Stimulated activated naive CD8-positive, alpha-beta T cell treated with anti-CD3 and anti-CD28 coated beads, Interleukin-15, Interleukin-2, amounts not matched to agents 100 ng/mL and 50 ng/mL, for 24 hours (primary cell): ENCODE measurements around the gene DLGAP1.

Source experiments
- H3K27ac Mint-ChIP-seq: one replicate; pipeline ENCODE4 v1.8.0; 2021; ENCODE audit warnings: mild to moderate bottlenecking, mixed read lengths
- H3K27me3 Mint-ChIP-seq: one replicate; pipeline ENCODE4 v1.8.0; 2021; ENCODE audit warnings: mixed read lengths
- H3K36me3 Mint-ChIP-seq: one replicate; pipeline ENCODE4 v1.8.0; 2021; ENCODE audit warnings: low read depth, mixed read lengths
- H3K4me1 Mint-ChIP-seq: one replicate; pipeline ENCODE4 v1.8.0; 2021; ENCODE audit warnings: low read depth, mixed read lengths
- H3K4me3 Mint-ChIP-seq: one replicate; pipeline ENCODE4 v1.8.0; 2021; ENCODE audit warnings: mild to moderate bottlenecking, mixed read lengths
- H3K9me3 Mint-ChIP-seq: one replicate; pipeline ENCODE4 v1.8.0; 2021; ENCODE audit warnings: mixed read lengths

Gene DLGAP1

DNA sequence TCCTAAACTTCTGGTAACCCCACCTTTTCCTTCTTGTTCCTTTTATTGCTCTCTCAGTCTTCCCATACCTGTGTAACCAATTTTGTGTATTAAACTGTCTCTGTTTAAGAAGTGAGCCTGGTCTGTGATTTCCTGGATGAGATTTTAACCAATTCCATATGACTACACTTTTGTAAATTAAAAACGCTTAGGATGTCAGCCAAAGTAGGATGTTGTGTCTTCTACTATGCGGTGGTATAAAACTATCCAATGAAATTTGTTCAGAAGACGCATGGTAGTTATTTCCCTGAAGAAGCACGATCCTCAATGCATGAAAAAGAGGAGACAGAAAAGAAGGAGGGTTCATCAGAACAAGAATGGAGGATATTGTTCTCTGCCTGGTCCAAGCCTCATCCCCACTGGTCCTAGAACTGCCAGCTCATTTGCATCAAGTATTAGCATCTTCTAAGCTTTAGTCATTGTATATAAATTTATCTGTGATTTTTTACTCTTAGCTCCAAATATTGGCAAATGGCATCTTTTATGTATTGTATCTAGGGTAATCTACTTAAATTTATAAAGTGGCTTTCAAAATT, 877.7 kb downstream of the DLGAP1 start:
- Mint-ChIP-seq H3K27ac (no peak overlapping the region), H3K4me3 (no peak overlapping the region), H3K9me3 (no peaks in the 10 kb centered on the region), H3K36me3 (no peaks in the 10 kb centered on the region), H3K4me1 (peaks cover 14% of the 10 kb centered on the region), H3K27me3 (no peaks in the 10 kb centered on the region)

DNA sequence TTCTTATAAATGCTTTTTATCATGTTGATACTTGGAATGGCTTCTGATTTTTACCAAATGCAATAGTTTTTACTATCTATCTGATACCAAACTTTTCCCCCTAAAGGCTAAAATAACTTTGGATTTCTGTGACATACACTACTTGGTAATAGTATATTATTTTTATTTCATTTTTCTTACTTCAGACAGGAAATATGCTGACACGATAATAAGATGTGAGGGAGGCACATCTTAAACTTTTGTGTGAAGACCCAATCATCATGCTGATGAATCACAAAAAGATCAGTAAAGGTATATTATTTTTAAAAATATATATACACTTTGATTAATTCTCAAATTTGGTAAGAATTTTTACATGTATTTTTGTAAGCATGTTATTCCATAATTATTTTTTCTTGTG, 882.3 kb downstream of the DLGAP1 start:
- Mint-ChIP-seq H3K9me3 (no peaks in the 10 kb centered on the region), H3K4me1 (no peaks in the 10 kb centered on the region), H3K4me3 (no peak overlapping the region), H3K36me3 (no peaks in the 10 kb centered on the region), H3K27ac (no peak overlapping the region), H3K27me3 (no peaks in the 10 kb centered on the region)

DNA sequence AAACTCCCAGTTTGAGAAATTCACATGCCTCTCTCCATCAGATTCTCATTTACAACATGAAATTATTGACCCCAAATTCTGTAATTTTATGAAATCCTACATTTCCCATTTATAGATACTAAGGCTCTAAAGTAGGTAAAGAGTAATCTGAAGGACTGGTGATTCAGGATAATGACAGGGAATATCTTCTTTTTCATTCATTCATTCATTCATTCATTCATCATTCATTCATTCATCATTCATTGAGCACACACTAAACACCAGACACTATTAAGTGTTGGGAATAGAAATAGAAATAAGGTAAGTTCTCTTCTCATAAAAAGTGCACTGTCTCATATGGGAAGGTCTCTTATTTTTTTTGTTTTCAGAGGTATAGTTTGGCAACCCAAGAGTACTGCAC, 888.3 kb downstream of the DLGAP1 start:
- Mint-ChIP-seq H3K4me3 (no peak overlapping the region), H3K4me1 (no peaks in the 10 kb centered on the region), H3K36me3 (peaks cover 7% of the 10 kb centered on the region), H3K9me3 (peaks cover 5% of the 10 kb centered on the region), H3K27ac (no peak overlapping the region), H3K27me3 (no peaks in the 10 kb centered on the region)

DNA sequence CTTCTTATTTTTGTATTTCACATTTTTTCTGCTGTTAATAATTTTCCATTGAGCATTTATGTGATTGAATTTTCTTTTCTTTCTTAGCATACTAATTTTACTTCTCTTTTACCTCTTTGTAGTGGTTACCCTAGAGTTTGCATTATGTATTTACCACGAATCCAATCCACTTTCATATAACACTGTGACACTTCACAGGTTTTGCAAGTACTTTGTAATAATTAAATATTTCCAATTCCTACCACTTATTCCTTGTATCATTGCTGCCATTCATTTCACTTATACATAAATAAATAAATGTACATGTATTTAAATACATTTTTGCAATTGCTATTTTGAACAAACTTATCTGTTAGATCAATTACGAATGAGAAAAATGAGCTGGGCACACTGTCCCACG, 894.4 kb downstream of the DLGAP1 start:
- no peaks in the 10 kb centered on the region for H3K4me1 Mint-ChIP-seq
- no peak overlapping the region for H3K27ac Mint-ChIP-seq
- no peak overlapping the region for H3K4me3 Mint-ChIP-seq
- no peaks in the 10 kb centered on the region for H3K27me3 Mint-ChIP-seq
- H3K9me3 Mint-ChIP-seq = peaks cover 5% of the 10 kb centered on the region
- peaks cover 7% of the 10 kb centered on the region for H3K36me3 Mint-ChIP-seq

DNA sequence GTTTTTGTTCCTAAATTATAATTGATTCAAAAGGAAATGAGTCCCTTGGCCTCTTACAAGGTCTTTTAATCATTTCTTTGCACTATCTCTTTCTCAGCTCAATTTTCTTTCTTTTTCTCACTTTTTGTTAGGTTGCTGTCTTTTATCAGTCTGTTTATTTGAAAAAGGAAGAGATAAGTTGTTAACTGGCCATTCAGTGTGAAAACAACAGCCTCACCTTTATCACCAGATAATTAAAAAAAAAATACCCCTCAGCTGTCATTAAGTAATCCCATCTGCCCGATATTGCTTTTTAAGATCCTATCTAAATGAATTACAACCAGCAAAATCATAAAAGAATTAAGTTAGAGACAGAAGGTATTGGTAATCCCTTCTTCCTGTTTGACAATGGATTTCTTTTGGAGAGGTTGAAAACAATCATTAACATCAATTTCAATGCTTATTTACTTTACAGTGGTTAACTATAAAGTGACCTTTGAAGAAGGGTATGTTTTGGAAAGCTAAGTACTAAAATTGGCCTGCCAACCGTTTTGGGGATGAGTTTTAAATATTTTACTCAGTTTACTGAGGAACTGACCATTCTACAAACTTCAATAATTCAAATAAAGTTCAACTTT, 900.2 kb downstream of the DLGAP1 start:
- Mint-ChIP-seq H3K36me3 (no peaks in the 10 kb centered on the region), H3K9me3 (no peaks in the 10 kb centered on the region), H3K27ac (no peak overlapping the region), H3K4me1 (no peaks in the 10 kb centered on the region), H3K27me3 (no peaks in the 10 kb centered on the region), H3K4me3 (no peak overlapping the region)

DNA sequence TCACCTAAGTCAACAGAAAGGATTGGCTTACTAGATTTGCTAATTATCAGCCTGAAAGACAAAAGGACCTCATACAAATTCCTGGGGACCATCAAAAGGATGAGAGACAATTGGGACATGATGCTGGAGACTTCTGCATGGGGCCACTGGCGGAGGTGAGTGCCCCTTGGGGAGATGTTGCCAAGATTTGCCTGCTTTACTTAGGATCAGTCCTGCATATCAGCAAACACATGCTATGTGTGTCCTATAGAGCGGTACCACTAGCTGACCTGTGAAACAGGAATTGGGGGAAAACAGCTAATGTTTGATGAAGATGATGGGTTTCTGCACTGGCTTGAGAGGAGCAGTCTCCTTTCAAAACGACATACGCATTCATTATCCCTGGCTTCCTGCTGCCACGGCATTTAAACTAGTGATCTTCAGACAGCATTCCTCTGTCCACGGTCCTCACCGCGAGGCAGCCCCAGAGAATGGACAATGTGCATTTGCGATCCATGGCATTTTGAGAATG, 901.0 kb downstream of the DLGAP1 start:
- Mint-ChIP-seq H3K9me3 (no peaks in the 10 kb centered on the region), H3K36me3 (no peaks in the 10 kb centered on the region), H3K4me1 (no peaks in the 10 kb centered on the region), H3K4me3 (no peak overlapping the region), H3K27me3 (no peaks in the 10 kb centered on the region), H3K27ac (no peak overlapping the region)

DNA sequence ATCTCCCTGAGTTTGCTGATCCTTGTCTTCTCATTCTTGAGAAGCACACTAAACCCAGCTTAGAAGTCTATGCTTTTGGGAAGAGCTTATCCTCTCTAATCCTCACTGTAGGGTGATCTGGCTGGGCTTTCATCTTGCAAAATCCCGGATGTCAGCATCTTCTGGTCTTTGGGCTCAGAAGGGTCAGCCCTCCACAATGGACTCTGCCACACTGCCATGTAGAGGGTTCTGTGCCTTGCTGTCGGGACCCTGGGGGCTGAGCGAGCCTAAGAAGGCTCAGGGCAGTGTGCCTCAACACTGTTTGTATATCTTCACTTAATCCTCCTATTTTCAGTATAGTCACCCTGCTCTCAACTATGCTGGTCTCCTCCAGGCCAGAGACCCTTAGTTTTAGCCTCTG, 902.8 kb downstream of the DLGAP1 start:
- Mint-ChIP-seq H3K9me3 (no peaks in the 10 kb centered on the region), H3K4me3 (no peak overlapping the region), H3K4me1 (no peaks in the 10 kb centered on the region), H3K36me3 (no peaks in the 10 kb centered on the region), H3K27me3 (no peaks in the 10 kb centered on the region), H3K27ac (no peak overlapping the region)

DNA sequence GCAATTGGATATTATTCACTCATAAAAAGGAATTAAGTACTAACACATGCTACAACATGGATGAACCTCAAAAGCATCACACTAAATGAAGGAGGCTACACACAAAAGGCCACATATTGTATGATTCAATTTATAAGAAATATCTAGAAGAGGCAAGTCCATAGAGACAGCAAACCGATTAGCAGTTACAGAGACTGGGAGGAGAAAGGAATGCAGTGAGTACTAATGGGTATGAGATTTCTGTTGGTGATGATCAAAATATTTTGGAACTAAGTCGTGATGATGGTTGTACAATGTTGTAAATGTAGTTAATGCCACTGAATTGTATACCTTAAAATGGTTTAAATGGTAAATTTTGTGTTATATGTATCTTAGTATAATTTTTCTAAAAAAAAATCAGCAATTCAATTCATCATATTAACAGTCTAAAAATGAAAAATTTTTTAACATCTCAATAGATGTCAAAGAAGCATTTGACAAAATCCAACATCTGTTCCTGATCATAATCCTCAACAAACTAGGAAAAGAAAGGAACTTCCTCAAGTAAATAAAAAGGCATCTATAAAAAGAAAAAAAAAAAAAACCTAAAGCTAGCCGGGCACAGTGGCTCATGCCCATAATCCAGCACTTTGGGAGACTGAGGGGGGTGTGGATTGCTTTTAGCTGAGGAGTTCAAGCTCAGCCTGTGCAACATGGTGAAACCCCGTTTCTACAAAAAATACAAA, 907.1 kb downstream of the DLGAP1 start:
- H3K4me3 Mint-ChIP-seq = no peak overlapping the region
- H3K9me3 Mint-ChIP-seq = no peaks in the 10 kb centered on the region
- H3K4me1 Mint-ChIP-seq = no peaks in the 10 kb centered on the region
- no peaks in the 10 kb centered on the region for H3K27me3 Mint-ChIP-seq
- no peaks in the 10 kb centered on the region for H3K36me3 Mint-ChIP-seq
- no peak overlapping the region for H3K27ac Mint-ChIP-seq

DNA sequence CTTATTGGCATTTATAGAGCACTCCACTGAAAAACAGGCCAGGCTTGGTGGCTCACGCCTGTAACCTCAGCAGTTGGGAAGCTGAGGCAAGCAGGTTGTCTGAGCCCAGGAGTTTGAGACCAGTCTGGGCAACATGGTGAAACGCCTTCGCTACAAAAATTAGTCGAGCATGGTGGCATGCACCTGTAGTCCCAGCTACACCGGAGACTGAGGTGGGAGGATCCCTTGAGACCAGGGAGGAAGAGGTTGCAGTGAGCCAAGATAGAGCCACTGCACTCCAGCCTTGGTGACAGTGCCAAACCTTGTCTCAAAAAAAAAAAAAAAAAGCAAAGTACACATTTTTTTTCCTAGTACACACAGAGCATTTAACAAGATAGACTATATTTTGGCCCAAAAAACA, 909.0 kb downstream of the DLGAP1 start:
- no peaks in the 10 kb centered on the region for H3K36me3 Mint-ChIP-seq

DNA sequence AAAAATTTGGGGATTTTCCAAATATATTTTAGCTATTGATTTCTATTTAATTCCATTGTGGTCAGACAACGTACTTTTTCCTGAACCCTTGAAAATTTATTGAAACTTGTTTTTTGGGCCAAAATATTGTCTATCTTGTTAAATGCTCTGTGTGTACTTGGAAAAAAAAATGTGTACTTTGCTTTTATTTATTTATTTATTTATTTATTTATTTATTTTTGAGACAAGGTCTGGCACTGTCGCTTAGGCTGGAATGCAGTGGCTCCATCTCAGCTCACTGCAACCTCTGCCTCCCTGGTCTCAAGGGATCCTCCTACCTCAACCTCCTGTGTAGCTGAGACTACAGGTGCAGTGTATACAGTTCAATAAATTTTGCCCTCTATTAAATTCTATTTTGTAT, 910.6 kb downstream of the DLGAP1 start:
- H3K27ac Mint-ChIP-seq = no peak overlapping the region
- peaks cover 20% of the 10 kb centered on the region for H3K4me1 Mint-ChIP-seq
- no peak overlapping the region for H3K4me3 Mint-ChIP-seq
- H3K9me3 Mint-ChIP-seq = no peaks in the 10 kb centered on the region
- no peaks in the 10 kb centered on the region for H3K27me3 Mint-ChIP-seq
- H3K36me3 Mint-ChIP-seq = no peaks in the 10 kb centered on the region

More for the DNA sequence above, 909.0 kb downstream of the DLGAP1 start:
- H3K9me3 Mint-ChIP-seq = no peaks in the 10 kb centered on the region
- H3K27me3 Mint-ChIP-seq = no peaks in the 10 kb centered on the region
- peaks cover 17% of the 10 kb centered on the region for H3K4me1 Mint-ChIP-seq
- no peak overlapping the region for H3K4me3 Mint-ChIP-seq
- H3K27ac Mint-ChIP-seq = no peak overlapping the region

DNA sequence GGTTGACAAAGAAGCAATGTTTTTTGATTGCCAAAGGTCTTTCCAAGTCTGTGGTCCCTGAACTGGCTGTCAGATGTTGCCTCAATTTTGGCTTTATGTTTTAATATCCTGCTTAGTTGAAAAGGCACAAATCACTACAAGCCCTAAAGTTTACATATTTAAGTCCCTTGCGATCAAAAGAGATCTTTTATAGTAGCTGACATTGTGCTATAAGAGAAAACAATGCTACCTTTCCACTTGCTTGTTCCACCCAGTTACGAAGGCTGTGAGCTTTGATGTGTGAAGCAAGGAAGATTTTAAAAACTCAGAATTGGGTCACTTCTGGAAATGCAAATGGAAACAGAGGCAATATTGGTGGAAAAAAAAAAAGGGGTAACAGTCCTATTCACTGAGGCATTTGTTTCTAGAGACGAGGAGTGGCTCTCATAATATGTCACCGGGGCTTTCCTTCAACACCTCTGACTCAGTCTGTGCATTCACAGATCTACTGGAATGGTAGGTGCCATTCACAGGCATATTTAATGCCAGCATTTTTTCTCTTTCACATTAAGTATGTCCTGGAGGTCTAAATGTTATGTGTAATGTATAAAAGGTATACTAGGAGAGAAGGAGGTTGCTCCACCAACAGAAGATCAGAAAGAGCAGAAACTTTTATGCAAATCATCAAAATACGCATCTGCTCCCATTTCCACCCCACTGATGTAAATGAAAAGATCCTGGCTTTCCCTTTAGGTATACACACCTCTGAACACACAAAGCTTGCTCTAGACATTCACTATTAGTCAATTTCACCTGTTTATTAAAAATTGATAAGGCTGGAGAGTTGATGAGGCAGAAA, 913.3 kb downstream of the DLGAP1 start:
- no peaks in the 10 kb centered on the region for H3K36me3 Mint-ChIP-seq
- H3K4me1 Mint-ChIP-seq = peaks cover 24% of the 10 kb centered on the region
- no peaks in the 10 kb centered on the region for H3K9me3 Mint-ChIP-seq
- peak overlapping the region; percentile 78 for H3K27ac Mint-ChIP-seq
- H3K27me3 Mint-ChIP-seq = peaks cover 7% of the 10 kb centered on the region
- peak overlapping the region; percentile 38 for H3K4me3 Mint-ChIP-seq

DNA sequence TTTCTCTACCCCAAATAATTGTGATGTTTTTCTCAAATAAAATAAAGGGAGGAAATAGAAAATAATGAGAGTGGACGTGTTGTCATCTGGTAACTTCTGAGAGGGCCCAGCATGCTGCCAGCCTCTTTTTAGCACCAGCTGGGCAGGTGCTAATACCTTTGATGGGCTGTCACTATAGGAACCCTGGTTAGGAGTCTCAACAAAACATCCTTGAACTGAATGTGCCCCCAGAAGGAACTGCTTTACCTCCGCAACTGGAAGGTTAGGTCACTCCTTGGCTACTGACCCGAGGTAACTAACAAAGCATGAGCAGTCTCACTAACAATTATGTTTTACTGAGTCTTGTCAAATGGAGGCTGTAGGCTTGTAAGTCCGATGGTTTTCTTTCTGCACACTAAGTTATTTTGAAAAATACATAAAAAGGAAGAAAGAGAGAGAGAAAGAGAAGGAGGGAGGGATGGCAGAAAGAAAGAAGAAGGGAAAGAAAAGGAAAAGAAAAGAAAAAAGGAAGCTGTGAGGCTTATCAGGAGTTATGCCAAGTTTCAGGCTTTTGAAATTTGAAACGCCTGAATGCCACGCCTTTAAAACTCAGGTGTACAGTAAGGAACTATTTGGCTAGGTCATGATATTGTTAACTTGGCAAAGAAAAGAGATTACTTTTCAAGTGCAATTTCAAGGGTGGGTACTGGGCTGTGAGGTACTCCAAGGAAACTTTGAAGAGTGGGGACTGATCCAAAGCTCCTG, 914.1 kb downstream of the DLGAP1 start:
- no peaks in the 10 kb centered on the region for H3K36me3 Mint-ChIP-seq
- peaks cover 24% of the 10 kb centered on the region for H3K4me1 Mint-ChIP-seq
- H3K4me3 Mint-ChIP-seq = peak overlapping the region; percentile 38
- H3K27me3 Mint-ChIP-seq = peaks cover 7% of the 10 kb centered on the region
- H3K27ac Mint-ChIP-seq = peak overlapping the region; percentile 78
- H3K9me3 Mint-ChIP-seq = no peaks in the 10 kb centered on the region

DNA sequence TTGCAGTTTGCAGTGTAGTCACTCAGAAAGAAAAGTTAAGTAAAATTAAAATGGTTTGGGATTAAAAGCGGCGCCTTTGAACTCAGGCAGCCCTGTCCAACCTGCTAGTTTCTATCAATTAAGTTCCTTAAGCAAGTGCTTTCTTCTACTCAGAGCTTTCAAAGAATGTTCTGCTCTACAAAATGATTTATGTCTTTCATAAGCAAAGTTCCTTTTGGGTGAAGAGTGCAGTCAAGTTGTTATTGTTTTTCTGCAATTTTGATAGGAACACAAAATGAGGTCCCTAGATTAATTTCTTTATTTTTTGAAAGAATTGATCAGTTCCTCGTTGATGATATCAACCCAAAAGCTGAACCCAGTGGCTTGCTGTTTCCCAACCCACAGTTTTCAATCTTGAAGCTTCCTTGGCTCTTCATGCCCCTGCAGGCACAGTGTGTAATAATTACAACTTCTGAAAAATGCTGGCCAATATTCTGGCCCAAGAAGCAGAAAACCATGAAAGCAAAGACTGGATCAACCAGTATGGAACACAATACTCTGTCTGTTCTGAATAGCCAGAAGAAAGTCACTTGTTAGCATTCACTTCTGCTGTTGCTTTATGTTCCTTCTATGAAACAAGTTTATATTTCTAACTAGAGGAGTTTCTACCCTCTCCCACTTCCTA, 916.0 kb downstream of the DLGAP1 start:
- no peak overlapping the region for H3K27ac Mint-ChIP-seq
- H3K27me3 Mint-ChIP-seq = peaks cover 7% of the 10 kb centered on the region
- H3K4me1 Mint-ChIP-seq = peaks cover 24% of the 10 kb centered on the region
- H3K4me3 Mint-ChIP-seq = no peak overlapping the region
- no peaks in the 10 kb centered on the region for H3K36me3 Mint-ChIP-seq
- no peaks in the 10 kb centered on the region for H3K9me3 Mint-ChIP-seq

DNA sequence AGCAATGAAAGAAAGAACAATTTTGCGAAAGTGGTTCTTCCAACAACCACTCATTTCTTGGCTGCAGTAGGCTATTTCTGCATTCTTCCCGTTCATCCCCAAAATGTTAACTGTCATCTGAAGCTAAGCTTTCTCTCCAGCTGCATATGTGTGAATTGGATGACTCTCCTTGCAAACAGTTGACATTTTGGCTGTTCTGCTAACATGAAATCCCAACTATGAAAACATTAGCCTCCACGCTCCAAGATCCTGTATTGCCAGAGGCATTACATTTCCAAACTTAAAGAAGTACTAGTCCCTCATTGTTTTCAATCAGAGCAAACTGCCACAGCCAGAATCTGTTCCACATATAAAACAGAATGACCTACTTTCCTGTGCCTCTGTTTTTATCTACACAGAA, 916.7 kb downstream of the DLGAP1 start:
- Mint-ChIP-seq H3K27ac (no peak overlapping the region), H3K36me3 (no peaks in the 10 kb centered on the region)

More for the DNA sequence above, 916.7 kb downstream of the DLGAP1 start:
- peaks cover 7% of the 10 kb centered on the region for H3K27me3 Mint-ChIP-seq
- H3K4me1 Mint-ChIP-seq = peaks cover 24% of the 10 kb centered on the region
- H3K4me3 Mint-ChIP-seq = no peak overlapping the region
- no peaks in the 10 kb centered on the region for H3K9me3 Mint-ChIP-seq
